Gastrocnemius medialis (tissue), 4 donors: ENCODE measurements around the gene TGFBRAP1.

Experiments
- CTCF ChIP-seq, 5 experiments: fragments of 450-650 bp in 3 of 5; fragments of 200-600 bp in 2 of 5; sonication (generic) in 2 of 5; IDR thresholded peaks in 4 of 5; conservative IDR thresholded peaks in 1 of 5; 1 replicate in 4 of 5; 2 replicates in 1 of 5; pipeline ENCODE4 v1.5.1; 2016 to 2019; ENCODE audit warnings: antibody characterized with exemption in 5 of 5, mild to moderate bottlenecking in 3 of 5, moderate library complexity in 3 of 5
- POLR2A ChIP-seq, 2 donors: fragments of 450-650 bp; IDR thresholded peaks; one replicate each; pipeline ENCODE4 v1.6.1; 2017; ENCODE audit warnings: antibody characterized with exemption in 2 of 2, mild to moderate bottlenecking in 2 of 2, moderate library complexity in 2 of 2

GRCh38 chr2:105242286-105242993 lies 87.1 kb downstream of the TGFBRAP1 start:
- TF ChIP-seq CTCF (IDR thresholded peaks at IDR 0.05 in 4 of 5, conservative IDR thresholded peaks at IDR 0.05 in 1 of 5) (no peak), POLR2A (IDR thresholded peaks at IDR 0.05) (no peak)
